ENCODE results near the gene KRTAP10-8. TPM values are rescaled to one million over a fixed set of nuclear protein-coding genes. Genes with fewer than 3 reads are reported as not detected.

Gene KRTAP10-8
- polyA plus RNA-seq, 1 donor from 2014 or later, result not detected

- TF ChIP-seq CTCF (IDR thresholded peaks at IDR 0.05; ENCODE audit: poor library complexity, severe bottlenecking) (no peak), POLR2AphosphoS5 (IDR thresholded peaks at IDR 0.05) (no peak), REST (IDR thresholded peaks at IDR 0.05; ENCODE audit: borderline replicate concordance) (no peak), TAF1 (IDR thresholded peaks at IDR 0.05; ENCODE audit: low read depth) (no peak), EP300 (conservative IDR thresholded peaks at IDR 0.05; ENCODE audit: poor library complexity, severe bottlenecking) (no peak), MXI1 (conservative IDR thresholded peaks at IDR 0.05; ENCODE audit: poor library complexity, severe bottlenecking) (no peak), SMC3 (conservative IDR thresholded peaks at IDR 0.05; ENCODE audit: poor library complexity) (no peak), EZH2 (IDR thresholded peaks at IDR 0.05; ENCODE audit: borderline replicate concordance, insufficient read depth, low read length, poor library complexity, severe bottlenecking) (no peak), RAD21 (conservative IDR thresholded peaks at IDR 0.05) (no peak)
- H3K27me3 ChIP-seq (ENCODE audit: insufficient read depth, low read depth, low read length), result no peaks in the 10 kb centered on the region
- no peaks in the 10 kb centered on the region for H3K9me3 ChIP-seq (ENCODE audit: low read length)
- no peaks in the 10 kb centered on the region for H3K36me3 ChIP-seq (ENCODE audit: insufficient read depth, low read length)
- no peaks in the 10 kb centered on the region for H4K20me1 ChIP-seq (ENCODE audit: insufficient read depth)
- H3K79me2 ChIP-seq (replicated peaks; ENCODE audit: insufficient read depth, low read length), result no peaks in the 10 kb centered on the region
- no peaks in the 10 kb centered on the region for H3F3A ChIP-seq (ENCODE audit: insufficient read depth, low read length, poor library complexity, severe bottlenecking)
- no peak overlapping the region for H3K27ac ChIP-seq (ENCODE audit: low read length)
- H3K9me2 ChIP-seq (ENCODE audit: insufficient read depth, low read length), result no peaks in the 10 kb centered on the region
- no peak overlapping the region for H3K4me2 ChIP-seq (ENCODE audit: low read length)
- H3K4me3 ChIP-seq (ENCODE audit: low read length), result no peak overlapping the region
- H2AFZ ChIP-seq (ENCODE audit: low read depth, low read length), result no peak overlapping the region
- no peak overlapping the region for H3K9ac ChIP-seq (ENCODE audit: low read length)
Measured at GRCh38 chr21:44615911-44616590, 4.2 kb downstream of the KRTAP10-8 start.

- no peaks in the 10 kb centered on the region for H3K27me3 ChIP-seq (ENCODE audit: insufficient read depth, low read depth, low read length)
Measured at GRCh38 chr21:44616591-44616926, 4.7 kb downstream of the KRTAP10-8 start.

More at GRCh38 chr21:44616591-44616926, 4.7 kb downstream of the KRTAP10-8 start:
- no peak for TF ChIP-seq TAF1 (IDR thresholded peaks at IDR 0.05; ENCODE audit: low read depth)
- no peak overlapping the region for H3K9ac ChIP-seq (ENCODE audit: low read length)
- no peak overlapping the region for H3K27ac ChIP-seq (ENCODE audit: low read length)
- H3K9me3 ChIP-seq (ENCODE audit: low read length), result no peaks in the 10 kb centered on the region
- no peak overlapping the region for H3K4me2 ChIP-seq (ENCODE audit: low read length)
- no peak overlapping the region for H3K4me3 ChIP-seq (ENCODE audit: low read length)
- no peaks in the 10 kb centered on the region for H3K9me2 ChIP-seq (ENCODE audit: insufficient read depth, low read length)
- H3K36me3 ChIP-seq (ENCODE audit: insufficient read depth, low read length), result no peaks in the 10 kb centered on the region
- H3K79me2 ChIP-seq (replicated peaks; ENCODE audit: insufficient read depth, low read length), result no peaks in the 10 kb centered on the region
- H4K20me1 ChIP-seq (ENCODE audit: insufficient read depth), result no peaks in the 10 kb centered on the region
- no peak overlapping the region for H2AFZ ChIP-seq (ENCODE audit: low read depth, low read length)
- no peaks in the 10 kb centered on the region for H3F3A ChIP-seq (ENCODE audit: insufficient read depth, low read length, poor library complexity, severe bottlenecking)
